K562 (cell line): ENCODE measurements around the gene DEGS1. TPM values are rescaled to one million over a fixed set of nuclear protein-coding genes. Genes with fewer than 3 reads are reported as not detected.

Experiments
- KLF1 ChIP-seq: fragments of 450-650 bp; IDR thresholded peaks from 2 replicates; pipeline ENCODE4 v1.6.1; 2016; ENCODE audit warnings: missing genetic modification characterization, missing compliant biosample characterization
- RBM34 ChIP-seq: fragments of 200-400 bp; formaldehyde crosslinking; IDR thresholded peaks from 2 replicates; pipeline ENCODE4 v1.6.1; 2018; ENCODE audit warnings: low read length, borderline replicate concordance; ENCODE audit not compliant: insufficient read depth
- RFX5 ChIP-seq: IDR thresholded peaks from 2 replicates; pipeline ENCODE4 v1.6.1; 2011; ENCODE audit warnings: low read depth, mild to moderate bottlenecking, improper control_type of control experiment, low read length
- polyA plus RNA-seq, 8 experiments: library from polyadenylated mRNA; depleted of rRNA in 4 of 8; stranded (reverse) in 5 of 8; unstranded in 3 of 8; fragments of >200 nt; fragmentation: Nextera tagmentation in 2 of 8; fragmentation: Illumina TruSeq in 1 of 8; extraction: Ambion mirVana in 2 of 8; extraction: Trizol in 1 of 8; gene quantifications; 2 replicates each; pipeline versions ENCODE4 v1.2.1 to v1.2.3, GENCODE V29; 2011 to 2014; ENCODE audit warnings: inconsistent platforms in 1 of 8, missing spikeins in 1 of 8
- total RNA-seq, 7 experiments: library from RNA; depleted of rRNA in 6 of 7; stranded (reverse); fragments of >200 nt in 6 of 7; fragmentation: Illumina TruSeq in 2 of 7; extraction: Trizol in 2 of 7; gene quantifications; 2 replicates each; pipeline versions ENCODE4 v1.2.1 to v1.2.3, GENCODE V29; 2011 to 2021; ENCODE audit warnings: low replicate concordance in 1 of 7
- TF ChIP-seq, protein P1 (sequence below): fragments of 450-650 bp; IDR thresholded peaks from 2 replicates; pipeline ENCODE4 v1.6.1; 2014; ENCODE audit warnings: low read depth, mild to moderate bottlenecking, moderate library complexity, borderline replicate concordance
- TF ChIP-seq, protein P2 (sequence below): sonication (generic); formaldehyde crosslinking; IDR thresholded peaks from 2 replicates; pipeline ENCODE4 v1.8.0; 2022; ENCODE audit warnings: mild to moderate bottlenecking, missing genetic modification reagents

The DEGS1 gene
- total and polyA plus RNA-seq, 9 of the 15 experiments (the other 6 are each of a cell fraction or from before 2014, with no cell fraction given), result 12.3 to 95.0 (median 38.8) TPM

- TF ChIP-seq, protein P1, sequence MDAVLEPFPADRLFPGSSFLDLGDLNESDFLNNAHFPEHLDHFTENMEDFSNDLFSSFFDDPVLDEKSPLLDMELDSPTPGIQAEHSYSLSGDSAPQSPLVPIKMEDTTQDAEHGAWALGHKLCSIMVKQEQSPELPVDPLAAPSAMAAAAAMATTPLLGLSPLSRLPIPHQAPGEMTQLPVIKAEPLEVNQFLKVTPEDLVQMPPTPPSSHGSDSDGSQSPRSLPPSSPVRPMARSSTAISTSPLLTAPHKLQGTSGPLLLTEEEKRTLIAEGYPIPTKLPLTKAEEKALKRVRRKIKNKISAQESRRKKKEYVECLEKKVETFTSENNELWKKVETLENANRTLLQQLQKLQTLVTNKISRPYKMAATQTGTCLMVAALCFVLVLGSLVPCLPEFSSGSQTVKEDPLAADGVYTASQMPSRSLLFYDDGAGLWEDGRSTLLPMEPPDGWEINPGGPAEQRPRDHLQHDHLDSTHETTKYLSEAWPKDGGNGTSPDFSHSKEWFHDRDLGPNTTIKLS, result peak; percentile 82
- TF ChIP-seq KLF1 (tag) (peak; percentile 41; the same call in 1 of the 2 replicates), RBM34 (0 out of 2 replicates have a peak, but pooled peaks have one; percentile 30), RFX5 (no peak)
- TF ChIP-seq, protein P2, sequence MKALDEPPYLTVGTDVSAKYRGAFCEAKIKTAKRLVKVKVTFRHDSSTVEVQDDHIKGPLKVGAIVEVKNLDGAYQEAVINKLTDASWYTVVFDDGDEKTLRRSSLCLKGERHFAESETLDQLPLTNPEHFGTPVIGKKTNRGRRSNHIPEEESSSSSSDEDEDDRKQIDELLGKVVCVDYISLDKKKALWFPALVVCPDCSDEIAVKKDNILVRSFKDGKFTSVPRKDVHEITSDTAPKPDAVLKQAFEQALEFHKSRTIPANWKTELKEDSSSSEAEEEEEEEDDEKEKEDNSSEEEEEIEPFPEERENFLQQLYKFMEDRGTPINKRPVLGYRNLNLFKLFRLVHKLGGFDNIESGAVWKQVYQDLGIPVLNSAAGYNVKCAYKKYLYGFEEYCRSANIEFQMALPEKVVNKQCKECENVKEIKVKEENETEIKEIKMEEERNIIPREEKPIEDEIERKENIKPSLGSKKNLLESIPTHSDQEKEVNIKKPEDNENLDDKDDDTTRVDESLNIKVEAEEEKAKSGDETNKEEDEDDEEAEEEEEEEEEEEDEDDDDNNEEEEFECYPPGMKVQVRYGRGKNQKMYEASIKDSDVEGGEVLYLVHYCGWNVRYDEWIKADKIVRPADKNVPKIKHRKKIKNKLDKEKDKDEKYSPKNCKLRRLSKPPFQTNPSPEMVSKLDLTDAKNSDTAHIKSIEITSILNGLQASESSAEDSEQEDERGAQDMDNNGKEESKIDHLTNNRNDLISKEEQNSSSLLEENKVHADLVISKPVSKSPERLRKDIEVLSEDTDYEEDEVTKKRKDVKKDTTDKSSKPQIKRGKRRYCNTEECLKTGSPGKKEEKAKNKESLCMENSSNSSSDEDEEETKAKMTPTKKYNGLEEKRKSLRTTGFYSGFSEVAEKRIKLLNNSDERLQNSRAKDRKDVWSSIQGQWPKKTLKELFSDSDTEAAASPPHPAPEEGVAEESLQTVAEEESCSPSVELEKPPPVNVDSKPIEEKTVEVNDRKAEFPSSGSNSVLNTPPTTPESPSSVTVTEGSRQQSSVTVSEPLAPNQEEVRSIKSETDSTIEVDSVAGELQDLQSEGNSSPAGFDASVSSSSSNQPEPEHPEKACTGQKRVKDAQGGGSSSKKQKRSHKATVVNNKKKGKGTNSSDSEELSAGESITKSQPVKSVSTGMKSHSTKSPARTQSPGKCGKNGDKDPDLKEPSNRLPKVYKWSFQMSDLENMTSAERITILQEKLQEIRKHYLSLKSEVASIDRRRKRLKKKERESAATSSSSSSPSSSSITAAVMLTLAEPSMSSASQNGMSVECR, result peak; percentile 89
These were observed at the start of gene DEGS1 (continued) for GRCh38 chr1:224182866-224183590.
